GM21515 (cell line): ENCODE data around the gene SDF2L1.
"Not testable (repeated sequence)": the region's sequence is repeated elsewhere in the genome, so short reads cannot be mapped to it uniquely, and the experiment has no call there.

Experiments used
- ATAC-seq: cut with Tn5 transposase; IDR thresholded peaks from one replicate; pipeline ENCODE4 v1.9.1; 2021; ENCODE audit not compliant: unreplicated experiment

The SDF2L1 gene

DNA sequence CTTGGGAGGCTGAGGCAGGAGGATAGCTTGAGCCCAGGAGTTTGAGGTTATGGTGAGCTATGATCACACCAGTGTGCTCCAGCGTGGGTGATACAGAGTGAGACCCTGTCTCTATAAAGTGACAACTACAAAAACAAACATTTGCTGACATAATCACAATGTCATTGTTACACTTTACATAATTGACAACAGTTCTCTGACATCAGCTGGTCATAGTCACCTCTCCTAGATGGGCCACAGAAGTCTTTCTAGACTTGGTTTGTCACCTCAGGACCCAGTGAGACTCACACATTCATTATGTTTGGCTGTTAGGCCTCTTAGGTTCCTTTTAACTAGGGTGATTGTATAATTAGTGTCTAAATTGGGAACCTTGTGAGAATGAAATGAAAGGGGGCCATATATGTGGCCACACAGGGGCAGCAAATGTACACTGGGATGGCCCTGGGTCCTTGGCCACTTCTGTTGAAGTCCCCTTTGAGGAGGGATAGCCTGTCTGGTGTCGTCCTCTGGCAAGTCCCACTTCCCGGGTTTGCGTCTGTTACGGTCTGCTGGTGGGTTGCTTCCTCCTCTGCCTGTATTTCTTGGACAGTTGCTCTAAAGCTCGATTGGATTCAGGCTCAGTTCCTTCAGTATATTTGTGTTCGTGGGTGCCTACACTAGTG is 17.9 kb downstream of the SDF2L1 start:
- no peak for ATAC-seq

DNA sequence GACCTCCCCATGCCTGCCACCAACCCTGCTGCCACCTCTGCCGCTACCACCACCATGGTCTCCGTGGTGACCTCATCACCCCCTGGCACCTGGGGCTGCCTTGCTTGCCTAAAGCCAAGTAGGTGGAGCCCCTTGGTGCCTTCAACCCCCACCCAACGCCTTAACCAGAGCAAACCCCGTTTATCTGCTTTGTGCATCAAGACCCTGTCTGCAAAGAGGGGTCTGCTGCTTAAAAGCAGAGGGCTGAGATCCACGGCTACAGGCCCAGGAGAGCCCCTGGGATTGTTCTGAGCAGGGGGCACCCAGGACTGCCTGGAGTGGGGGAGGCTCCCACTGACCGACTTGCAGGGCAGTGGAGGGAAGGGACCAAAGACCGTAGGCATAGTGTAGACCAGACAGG is 18.8 kb downstream of the SDF2L1 start:
- ATAC-seq: no peak

DNA sequence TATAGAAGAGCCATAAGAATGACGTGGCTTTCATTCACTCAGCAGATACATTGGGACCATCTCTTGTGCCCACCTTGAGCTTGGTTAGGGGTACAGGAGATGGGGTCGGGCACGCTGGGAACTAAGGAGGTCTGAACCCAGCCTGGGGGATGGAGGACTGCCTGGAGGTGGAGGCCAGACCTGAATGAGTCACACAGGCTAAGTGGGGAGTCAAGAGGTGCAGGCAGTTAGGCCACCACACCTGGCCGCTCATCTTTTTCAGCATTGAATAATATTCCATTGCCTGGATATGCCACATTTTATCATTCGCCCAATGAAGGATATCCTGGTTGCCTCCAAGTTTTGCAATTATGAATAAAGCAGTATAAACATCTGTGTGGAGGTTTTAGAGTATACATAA is 19.9 kb downstream of the SDF2L1 start:
- no peak for ATAC-seq

DNA sequence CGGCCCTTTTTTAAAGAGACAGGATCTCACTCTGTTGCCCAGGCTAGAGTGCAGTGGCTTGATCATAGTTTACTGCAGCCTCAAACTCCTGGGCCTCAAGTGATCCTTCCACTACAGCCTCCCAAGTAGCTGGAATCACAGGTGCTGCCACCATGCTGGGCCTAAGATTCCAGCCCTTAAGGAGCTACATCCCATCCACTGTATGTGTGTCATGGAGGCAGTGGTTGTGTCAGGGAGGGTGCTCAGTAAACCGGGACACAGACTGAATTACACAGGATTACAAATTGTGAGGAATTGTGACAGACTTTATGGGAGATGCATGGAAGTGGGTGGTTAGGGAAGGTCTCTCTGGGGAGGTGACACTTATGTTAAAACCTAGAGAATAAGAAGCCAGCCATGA is 21.6 kb downstream of the SDF2L1 start:
- ATAC-seq: no peak

DNA sequence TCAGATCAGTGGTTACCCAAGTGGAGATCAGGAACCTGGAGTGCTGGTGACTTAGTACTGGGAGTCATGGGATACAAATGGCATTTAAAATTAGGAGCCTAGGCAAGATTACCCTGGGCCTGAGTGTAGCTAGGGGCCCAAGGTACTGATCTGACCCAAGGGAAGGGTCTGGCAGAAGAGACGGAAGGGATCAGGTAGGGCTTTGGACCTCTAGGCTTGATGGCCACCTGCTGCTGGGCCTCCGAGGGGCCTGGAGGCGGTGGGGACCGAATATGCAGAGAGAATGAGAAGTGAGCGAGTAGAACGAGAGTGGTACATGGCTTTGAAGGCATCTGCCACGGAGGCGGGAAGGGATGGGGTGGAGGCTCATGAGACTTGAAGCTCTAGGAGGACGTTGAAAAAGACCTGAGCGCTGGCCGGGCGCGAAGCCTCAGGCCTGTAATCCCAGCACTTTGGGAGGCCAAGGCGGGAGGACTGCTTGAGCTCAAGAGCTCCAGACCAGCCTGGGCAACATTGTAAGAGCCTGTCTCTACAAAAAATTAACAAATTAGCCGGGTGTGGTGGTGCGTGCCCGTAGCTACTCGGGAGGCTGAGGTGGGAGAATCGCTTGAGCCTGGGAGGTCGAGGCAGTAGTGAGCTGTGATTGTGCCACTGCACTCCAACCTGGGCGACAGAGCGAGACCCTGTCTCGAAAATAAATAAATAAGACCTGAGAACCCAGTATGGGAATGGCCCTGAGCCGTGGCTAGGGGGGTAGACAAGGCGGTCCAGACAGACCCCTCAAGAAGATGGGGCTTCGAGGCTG is 23.1 kb downstream of the SDF2L1 start:
- ATAC-seq: no peak

DNA sequence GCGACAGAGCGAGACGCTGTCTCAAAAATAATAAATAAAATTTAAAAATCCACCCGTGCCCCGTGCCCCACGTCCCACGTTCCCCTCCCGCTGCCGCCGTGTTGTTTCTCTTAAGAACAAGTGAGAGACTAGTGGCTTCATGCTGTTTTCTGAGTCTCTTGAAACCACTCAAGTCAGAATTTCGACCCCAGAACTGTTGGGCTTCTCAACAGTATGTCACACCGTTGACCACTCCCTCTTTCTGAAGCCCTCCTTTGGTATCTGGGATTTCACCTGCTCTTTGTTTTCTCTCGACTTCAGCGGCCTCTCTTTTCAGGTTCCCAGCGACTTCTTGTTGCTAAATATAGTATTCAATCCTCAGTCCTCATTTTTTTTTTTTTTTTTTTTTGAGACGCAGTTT is 24.7 kb downstream of the SDF2L1 start:
- no peak for ATAC-seq

DNA sequence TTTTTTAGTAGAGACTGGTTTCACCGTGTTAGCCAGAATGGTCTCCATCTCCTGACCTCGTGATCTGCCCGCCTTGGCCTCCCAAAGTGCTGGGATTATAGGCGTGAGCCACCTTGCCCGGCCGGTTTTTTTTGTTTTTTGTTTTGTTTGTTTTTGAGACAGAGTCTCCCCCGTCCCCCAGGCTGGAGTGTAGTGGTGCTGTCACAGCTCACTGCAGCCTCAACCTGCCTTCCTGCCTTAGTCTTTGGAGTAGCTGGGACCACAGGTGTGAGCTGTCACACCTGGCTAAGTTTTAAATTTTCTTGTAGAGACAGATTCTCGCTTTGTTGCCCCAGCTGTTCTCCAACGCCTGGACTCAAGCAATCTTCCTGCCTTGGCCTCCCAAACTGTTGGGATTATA is 26.9 kb downstream of the SDF2L1 start:
- no peak for ATAC-seq

DNA sequence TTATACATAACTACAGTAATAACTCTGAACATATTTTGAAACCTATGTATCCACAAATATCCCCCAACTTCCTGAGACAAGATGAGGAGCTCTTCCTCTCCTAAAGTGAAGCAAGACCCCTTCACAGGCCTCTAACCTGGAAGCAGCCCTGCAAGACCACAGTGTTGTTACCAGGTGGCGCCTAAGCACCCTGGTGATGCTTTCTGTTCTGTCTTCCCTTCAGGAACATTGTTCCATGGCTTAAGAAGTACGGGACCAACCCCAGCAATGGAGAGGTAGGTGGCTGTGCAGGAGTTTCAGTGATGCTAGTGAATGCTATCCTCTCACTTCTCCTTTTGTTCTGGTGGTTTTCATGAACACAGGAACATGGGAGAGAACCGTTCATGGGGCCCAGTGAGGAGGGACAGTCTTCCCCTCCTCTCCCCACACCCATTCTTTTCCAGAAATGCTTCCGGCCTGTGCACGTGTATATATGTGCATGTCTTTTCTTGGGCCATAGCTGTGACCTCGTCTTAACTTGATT is 30.1 kb downstream of the SDF2L1 start:
- ATAC-seq: no peak

DNA sequence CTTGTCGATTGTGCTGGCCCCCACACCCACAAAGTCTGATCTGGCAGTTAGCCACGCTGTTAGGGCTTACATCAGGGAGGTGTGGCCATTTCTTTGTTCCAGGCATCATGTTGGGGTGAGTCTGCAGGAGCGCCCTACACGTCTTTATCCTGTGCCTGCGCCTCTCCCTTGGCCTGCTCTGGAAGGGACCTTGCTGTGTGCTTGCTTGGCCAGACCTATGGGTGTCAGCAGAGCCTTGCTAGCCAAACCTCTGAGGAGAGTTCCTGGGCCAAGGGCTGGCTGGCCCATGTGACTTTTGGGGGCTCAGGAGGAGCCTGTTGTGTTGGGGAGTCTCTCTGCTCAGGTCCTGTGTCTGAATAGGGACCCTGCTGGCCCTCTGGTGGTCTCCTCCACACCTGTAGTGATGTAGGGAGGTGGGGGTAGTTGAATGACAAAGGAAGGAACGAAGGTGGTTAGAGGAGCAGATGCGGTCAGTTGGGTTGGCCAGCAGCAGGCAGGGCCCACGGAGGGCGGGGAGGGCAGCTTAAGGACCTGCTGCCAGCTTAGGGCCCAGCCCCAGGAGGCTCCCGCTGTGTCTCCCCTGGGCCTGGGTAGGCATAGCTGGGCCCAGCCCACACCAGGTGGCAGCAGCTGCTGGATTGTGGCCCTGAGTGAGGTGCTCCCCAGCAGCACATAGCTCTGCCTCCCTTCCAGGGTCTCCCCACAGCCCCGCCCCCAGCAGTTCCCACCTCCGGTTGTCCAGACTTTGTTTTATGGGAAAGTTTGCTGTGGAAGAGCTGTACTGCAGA is 31.6 kb downstream of the SDF2L1 start:
- no peak for ATAC-seq

DNA sequence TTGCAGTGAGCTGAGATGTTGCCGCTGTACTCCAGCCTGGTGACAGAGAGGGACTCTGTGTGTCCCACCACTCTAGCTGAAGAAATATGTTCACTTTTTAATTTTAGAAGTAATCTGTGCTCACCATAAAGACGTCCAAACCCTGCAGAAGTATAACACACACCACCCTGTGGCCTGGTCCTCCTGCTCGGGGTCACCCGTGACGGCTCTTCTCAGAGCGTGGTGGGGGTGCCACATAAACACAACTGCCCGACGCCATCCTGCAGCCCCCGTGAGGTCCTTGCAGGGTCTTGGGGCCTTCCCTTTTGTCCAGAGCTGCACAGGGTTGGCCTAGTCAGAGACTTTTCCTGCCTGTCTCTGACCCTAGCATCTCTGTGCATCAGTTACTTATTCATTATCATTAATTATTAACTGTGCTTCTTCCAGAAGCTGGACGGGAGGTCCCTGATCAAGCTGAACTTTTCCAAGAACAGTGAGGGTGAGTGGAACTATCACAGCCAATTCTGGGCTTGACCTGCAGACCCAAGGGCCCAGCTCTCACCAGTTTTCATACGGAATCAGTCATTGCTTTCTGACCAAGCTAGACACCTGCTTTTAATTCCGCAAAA is 32.6 kb downstream of the SDF2L1 start:
- ATAC-seq: no peak

DNA sequence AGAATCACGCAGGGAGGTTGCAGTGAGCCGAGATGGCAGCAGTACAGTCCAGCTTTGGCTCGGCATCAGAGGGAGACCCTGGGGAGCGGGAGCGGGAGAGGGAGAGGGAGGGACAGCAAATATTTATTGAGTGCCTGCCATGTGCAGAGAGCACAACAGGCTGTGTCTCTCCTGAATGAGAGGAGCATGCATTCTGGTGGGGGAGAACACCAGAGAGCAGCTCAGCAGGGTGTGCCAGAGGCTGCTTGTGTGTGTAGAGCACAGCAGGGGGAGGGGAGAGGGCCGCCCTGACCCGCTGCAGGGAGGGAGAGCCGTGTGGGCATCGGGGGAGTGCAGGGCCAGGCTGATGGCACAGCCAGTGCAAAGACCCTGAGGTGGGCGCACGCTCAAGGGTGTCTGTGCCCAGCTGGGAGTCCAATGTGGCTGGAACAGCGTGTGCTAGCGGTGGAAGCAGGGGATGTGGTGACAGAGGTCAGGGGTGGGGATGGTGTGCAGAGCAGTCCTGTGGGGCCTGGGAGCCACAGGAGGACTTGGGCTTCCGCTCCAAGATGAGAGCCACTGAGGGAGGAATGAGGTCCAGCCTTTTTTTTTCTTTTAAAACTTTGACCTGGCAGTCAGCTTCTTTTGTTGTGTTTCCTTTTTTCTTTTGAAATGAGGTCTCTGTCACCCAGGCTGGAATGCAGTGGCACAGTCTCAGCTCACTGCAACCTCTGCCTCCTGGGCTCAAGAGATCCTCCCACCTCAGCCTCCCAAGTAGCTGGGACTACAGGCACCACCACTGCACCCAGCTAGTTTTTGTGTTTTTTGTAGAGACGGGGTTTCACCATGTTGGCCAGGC is 35.7 kb downstream of the SDF2L1 start:
- no peak for ATAC-seq

DNA sequence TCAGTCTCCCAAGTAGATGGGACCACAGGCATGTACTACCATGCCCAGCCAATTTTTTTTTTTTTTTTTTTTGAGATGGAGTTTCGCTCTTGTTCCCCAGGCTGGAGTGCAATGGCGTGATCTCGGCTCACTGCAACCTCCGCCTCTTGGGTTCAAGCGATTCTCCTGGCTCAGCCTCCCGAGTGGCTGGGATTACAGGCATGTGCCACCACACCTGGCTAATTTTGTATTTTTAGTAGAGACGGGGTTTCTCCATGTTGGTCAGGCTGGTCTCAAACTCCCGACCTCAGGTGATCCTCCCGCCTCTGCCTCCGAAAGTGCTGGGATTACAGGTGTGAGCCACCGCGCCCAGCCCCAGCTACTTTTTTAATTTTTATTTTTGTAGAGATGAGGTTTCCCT is 36.7 kb downstream of the SDF2L1 start:
- ATAC-seq: not testable (repeated sequence)

DNA sequence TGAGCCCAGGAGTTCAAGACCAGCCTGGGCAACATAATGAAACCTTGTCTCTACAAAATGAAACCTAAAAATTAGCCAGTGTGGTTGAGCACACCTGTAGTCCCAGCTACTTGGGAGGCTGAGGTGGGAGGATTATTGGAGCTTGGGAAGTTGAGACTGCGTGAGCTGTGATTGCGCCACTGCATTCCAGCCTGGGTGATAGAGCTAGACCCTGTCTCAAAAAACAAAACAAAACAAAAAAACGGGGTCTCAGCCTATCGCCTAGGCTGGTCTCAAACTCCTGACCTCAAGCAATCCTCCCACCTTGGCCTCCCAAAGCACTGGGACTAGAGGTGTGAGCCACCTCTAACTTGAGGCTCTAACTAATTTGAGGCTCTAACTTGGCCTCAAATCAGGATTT is 37.3 kb downstream of the SDF2L1 start:
- ATAC-seq: no peak

DNA sequence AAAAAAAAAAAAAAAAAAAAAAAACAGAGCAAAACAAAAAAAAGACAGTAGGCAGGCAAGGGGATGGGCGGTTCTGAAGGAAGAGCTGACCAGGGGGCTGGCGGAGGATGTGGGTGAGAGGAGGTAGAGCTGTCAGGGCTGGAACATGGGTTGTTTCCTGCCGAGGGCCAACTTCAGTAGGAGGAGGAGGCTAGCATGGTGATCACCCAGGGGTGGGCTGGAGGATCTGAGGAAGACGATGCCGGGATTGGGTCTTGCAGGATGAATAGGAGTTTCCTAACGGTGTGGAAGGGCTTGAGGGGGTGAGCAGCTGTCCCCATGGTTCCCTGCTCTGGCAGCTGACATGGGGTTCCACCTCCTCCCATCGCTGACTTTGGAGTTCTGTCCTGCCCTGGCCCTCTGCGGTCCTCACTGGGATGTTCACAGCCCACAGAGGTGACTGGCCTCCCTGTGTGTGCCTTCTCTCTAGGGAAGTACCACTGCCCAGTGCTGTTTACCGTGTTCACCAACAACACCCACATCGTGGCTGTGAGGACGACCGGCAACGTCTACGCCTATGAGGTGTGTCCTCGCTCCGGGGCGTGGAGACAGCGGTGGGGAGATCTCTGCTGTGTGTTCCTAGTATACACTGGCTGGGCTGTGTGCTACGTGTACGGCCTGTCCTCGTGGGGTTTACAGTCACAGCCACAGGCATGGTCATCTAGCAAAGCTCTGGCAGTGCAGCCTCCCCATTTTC is 38.9 kb downstream of the SDF2L1 start:
- no peak for ATAC-seq

DNA sequence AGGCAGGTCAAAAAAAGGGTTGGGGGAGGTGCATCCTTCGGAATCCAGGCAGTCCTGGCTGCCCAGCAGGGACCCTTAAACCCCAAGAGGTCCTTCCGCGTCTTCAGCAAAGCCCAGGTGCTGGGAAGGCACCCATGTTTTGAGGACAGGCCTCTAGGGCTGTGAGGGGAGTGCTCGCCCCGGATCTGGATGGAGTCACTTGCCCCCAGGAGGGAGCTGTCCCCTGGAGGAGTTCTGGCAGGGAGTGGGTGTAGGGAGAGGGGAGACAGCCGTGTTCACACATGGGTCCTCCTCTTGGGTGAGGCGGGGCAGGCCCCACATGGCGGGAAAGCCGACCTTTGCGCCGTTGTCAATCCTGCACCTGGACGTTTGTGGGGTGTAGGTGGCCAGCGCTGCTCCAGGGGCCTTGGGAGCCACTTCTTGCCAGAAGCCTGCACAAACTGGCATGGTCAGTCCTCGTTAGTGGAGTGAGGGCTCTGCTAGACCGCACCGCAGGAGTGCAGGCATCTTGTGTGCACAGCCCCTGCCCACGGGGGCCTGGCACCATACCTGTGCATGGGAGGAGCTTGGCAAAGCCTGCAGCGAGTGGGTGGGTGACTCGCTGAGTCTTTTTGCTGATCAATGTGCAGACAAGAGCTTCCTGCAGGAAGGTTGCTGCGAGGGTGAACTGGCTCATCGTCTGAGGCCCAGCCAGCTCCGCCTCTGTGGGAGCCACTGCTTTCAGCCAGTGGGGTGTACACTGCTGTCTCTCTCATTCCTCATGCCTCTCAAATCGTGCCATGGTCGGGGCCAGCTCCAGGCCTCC is 39.7 kb downstream of the SDF2L1 start:
- ATAC-seq: no peak

DNA sequence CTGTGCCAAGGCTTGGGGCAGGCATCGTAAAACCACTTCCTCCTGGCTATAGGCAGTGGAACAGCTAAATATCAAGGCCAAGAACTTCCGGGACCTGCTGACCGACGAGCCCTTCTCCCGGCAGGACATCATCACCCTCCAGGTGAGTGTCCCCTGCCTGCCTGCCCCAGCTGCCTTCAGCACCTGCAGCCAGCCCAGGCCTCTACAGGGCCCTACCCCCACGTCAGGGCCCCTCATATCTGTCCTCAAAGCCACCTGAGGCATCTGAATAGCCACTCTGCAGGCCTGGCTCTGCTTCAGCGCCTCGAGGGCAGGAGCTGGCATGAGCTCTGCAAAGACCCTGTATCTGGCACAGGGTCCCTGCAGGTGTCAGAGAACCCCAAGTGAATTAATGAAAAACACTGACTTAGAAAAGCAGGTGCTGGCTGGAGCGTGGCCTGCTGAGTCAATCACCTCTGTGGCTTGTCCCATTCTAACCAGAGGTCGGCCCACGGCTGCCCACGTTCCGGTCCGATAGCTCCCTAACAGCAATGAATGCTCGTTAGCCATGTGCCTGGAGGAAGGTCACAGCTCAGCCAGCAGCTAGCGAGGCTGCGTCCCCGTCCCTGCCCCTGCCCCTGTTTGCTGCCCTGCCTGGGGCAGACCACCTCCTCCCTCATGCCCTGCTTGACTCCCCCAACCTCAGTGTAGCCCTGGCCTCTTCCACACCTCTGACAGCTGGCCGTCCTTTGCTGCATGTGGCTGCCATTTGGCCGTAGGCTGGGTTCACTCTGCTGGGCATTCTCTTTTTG is 40.5 kb downstream of the SDF2L1 start:
- ATAC-seq: no peak

DNA sequence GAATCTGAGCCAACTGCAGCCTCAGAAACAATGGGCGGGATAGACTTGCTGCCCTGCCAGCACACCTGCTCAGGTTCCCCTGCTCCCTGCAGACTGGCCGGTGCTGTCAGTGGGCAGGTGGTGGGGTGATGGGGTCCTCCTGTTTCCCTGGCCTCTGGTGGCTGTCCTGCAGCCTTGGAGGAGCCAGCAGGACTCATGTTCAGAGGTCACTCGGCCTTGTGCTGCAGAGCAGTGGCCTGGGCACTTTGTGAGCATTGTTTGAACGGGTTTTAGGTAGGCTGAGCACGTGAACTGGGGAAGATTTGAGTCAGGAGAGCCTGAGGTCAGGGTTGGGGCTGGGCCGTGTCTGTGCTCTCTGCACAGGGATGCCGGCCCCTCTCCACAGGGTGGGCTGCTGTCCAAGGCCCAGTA is 41.3 kb downstream of the SDF2L1 start:
- no peak for ATAC-seq
